ENCODE measurements around the gene KIAA1958. TPM values are rescaled to one million over a fixed set of nuclear protein-coding genes. Genes with fewer than 3 reads are reported as not detected.

KIAA1958 gene
- total and polyA plus RNA-seq, 2 of the 8 experiments (the other 6 are each of a cell fraction or from before 2014, with no cell fraction given), result 11.4 to 43.8 TPM

GRCh38 chr9:112572416-112572815, 85.8 kb downstream of the KIAA1958 start:
- FAIRE-seq (no peak), DNase-seq (ENCODE audit: low read depth in 1 of 2, low spot score in 2 of 2) (no peak)
- H3K4ac ChIP-seq (replicated peaks; ENCODE audit: insufficient read length, low read depth, low read length), result no peak overlapping the region

More at GRCh38 chr9:112572416-112572815, 85.8 kb downstream of the KIAA1958 start:
- no peak overlapping the region for H3K27ac ChIP-seq (ENCODE audit: low read depth, low read length)
- CTCF ChIA-PET (ENCODE audit: partially characterized antibody), result interaction anchor here (1.2 to 1.6 kb wide), 3 partner anchors 10 to 18 kb away, joined by 4 to 10 read pairs (median 4); no protein-coding TSS in a partner anchor
- H3K14ac ChIP-seq (ENCODE audit: insufficient read length), result no peak overlapping the region
- H4K91ac ChIP-seq (replicated peaks; ENCODE audit: insufficient read length, low read length), result no peak overlapping the region
- no peak overlapping the region for H2BK12ac ChIP-seq (ENCODE audit: low read depth, low read length)
- no peak overlapping the region for H3K56ac ChIP-seq (replicated peaks; ENCODE audit: insufficient read length, low read depth, low read length)
- no peaks in the 10 kb centered on the region for H3K9me3 ChIP-seq (ENCODE audit: insufficient read depth in 2 of 2, low read depth in 1 of 2, low read length in 1 of 2)
- H2BK120ac ChIP-seq (replicated peaks; ENCODE audit: low read depth, low read length), result no peak overlapping the region
- H2BK15ac ChIP-seq (ENCODE audit: low read length), result no peak overlapping the region
- peaks cover 6% of the 10 kb centered on the region in 2 experiments for H4K20me1 ChIP-seq (replicated peaks in 1 of 2; ENCODE audit: control insufficient read depth in 1 of 2, insufficient read depth in 2 of 2, low read length in 2 of 2)
- H3K4me1 ChIP-seq (replicated peaks in 1 of 4; ENCODE audit: control insufficient read depth in 3 of 4, insufficient read depth in 4 of 4, low read length in 3 of 4), result peaks cover 0 to 3% (median 0%) of the 10 kb centered on the region in 4 experiments; a peak in 1 of 7 replicates
- H3K79me1 ChIP-seq (ENCODE audit: low read depth, low read length), result peaks cover 17% of the 10 kb centered on the region
- no peaks in the 10 kb centered on the region for H3K27me3 ChIP-seq (replicated peaks in 1 of 4; ENCODE audit: control insufficient read depth in 3 of 4, extremely low read depth in 1 of 4, insufficient read depth in 3 of 4, low read length in 3 of 4)
- peaks cover 0 to 14% (median 4%) of the 10 kb centered on the region in 4 experiments; a peak in 3 of 8 replicates for H3K36me3 ChIP-seq (ENCODE audit: control insufficient read depth in 2 of 4, insufficient read depth in 4 of 4, low read length in 3 of 4)
- H2BK5ac ChIP-seq (ENCODE audit: low read depth, low read length), result no peak overlapping the region
- no peak overlapping the region for H3K4me3 ChIP-seq (ENCODE audit: extremely low read depth in 1 of 4, insufficient read depth in 2 of 4, low read depth in 3 of 4, low read length in 4 of 4)
- no peak overlapping the region for H2AK5ac ChIP-seq (ENCODE audit: low read depth, low read length)
- no peak overlapping the region for H3K23ac ChIP-seq (ENCODE audit: insufficient read length)
- H3K4me2 ChIP-seq (ENCODE audit: insufficient read depth in 1 of 2, low read depth in 2 of 2, low read length in 2 of 2), result no peak overlapping the region
- WGBS, 2 experiments (ENCODE audit: extremely low coverage in 1 of 2, insufficient coverage in 1 of 2, insufficient read length in 1 of 2, insufficient replicate concordance in 2 of 2, low coverage in 1 of 2, low lambda C conversion rate in 2 of 2, missing lambda C conversion rate in 1 of 2), result 64% methylated on average over 3 of the region's 3 CpGs; no CpG with 5 or more reads in 1 of the 2 experiments
- TF ChIP-seq RAD21 (IDR thresholded peaks at IDR 0.05 in 1 of 2, conservative IDR thresholded peaks at IDR 0.05 in 1 of 2; ENCODE audit: low read depth in 2 of 2, low read length in 2 of 2) (0 out of 4 replicates have a peak, but pooled peaks of 1 of the 2 experiments have one; percentile 14), CBX8 (IDR thresholded peaks at IDR 0.05; ENCODE audit: borderline replicate concordance, low read depth, low read length) (no peak), TAF7 (optimal IDR thresholded peaks at IDR 0.05; ENCODE audit: borderline replicate concordance, low read depth, low read length) (no peak), CTCF (IDR thresholded peaks at IDR 0.05; ENCODE audit: control extremely low read depth in 1 of 3, insufficient read depth in 1 of 3, low read depth in 1 of 3, low read length in 3 of 3) (peak in 1 of 3 experiments; percentile 41; a peak in 1 of 4 replicates)
- H2BK20ac ChIP-seq (ENCODE audit: low read length), result no peak overlapping the region
- POLR2A ChIA-PET (ENCODE audit: partially characterized antibody), result interaction anchor here (1.5 kb wide), 1 partner anchor 145 kb away, joined by 3 read pairs; the partner anchor contains the start of gene INIP
- H2AFZ ChIP-seq (ENCODE audit: low read length), result no peak overlapping the region
- H4K8ac ChIP-seq (ENCODE audit: extremely low read depth, insufficient read depth, low read length), result no peak overlapping the region
- no peak overlapping the region for H4K5ac ChIP-seq (ENCODE audit: insufficient read length, low read depth, low read length)
- no peak overlapping the region for H3K9ac ChIP-seq (replicated peaks in 1 of 4; ENCODE audit: extremely low read depth in 1 of 4, low read depth in 3 of 4, low read length in 3 of 4)
- no peak overlapping the region for H3K18ac ChIP-seq (ENCODE audit: extremely low read depth, low read length)
- H3K23me2 ChIP-seq (ENCODE audit: low read depth, low read length), result no peaks in the 10 kb centered on the region
- H3K79me2 ChIP-seq (ENCODE audit: control insufficient read depth in 1 of 2, insufficient read depth in 2 of 2, low read length in 2 of 2), result peaks cover 0 to 73% of the 10 kb centered on the region in 2 experiments; a peak in 3 of 4 replicates

Data from H1 (cell line).